HCT116 (cell line): ENCODE data around the gene DOCK3. TPM values are rescaled to one million over a fixed set of nuclear protein-coding genes. Genes with fewer than 3 reads are reported as not detected.

ENCODE experiments used
- ATAC-seq: fragments of 200-7000 bp; cut with Tn5 transposase; 2 replicates; pipeline ENCODE4 v1.9.1; 2020; ENCODE audit warnings: mild to moderate bottlenecking, moderate library complexity
- BruUV-seq: library from RNA; stranded (reverse); fragments of 400-500 nt; replicated peaks from 2 replicates; lab custom pipeline; 2021; lab: Mats Ljungman, UMichigan
- CTCF ChIA-PET: fragments of 300-600 bp; sonication (Branson Sonifier 250); formaldehyde crosslinking; loops from one replicate; lab custom pipeline; 2021; ENCODE audit warnings: antibody characterized with exemption; lab: Charles Lee
- POLR2A ChIA-PET: fragments of 300-600, 350-600 bp; sonication (Branson Sonifier 250); formaldehyde crosslinking; loops from one replicate; lab custom pipeline; 2021; ENCODE audit warnings: antibody characterized with exemption; lab: Charles Lee
- RAD21 ChIA-PET, 2 experiments: fragments of 300-600 bp; sonication (Branson Sonifier 250); formaldehyde crosslinking; loops; one replicate each; lab custom pipeline; 2023; ENCODE audit warnings: low total read pairs in 2 of 2; ENCODE audit not compliant: uncharacterized antibody in 2 of 2, unreplicated experiment in 2 of 2, low non-redundant PET in 1 of 2; lab: Charles Lee
- DNase-seq: peaks from one replicate; pipeline ENCODE4 v3.0.0-alpha.2; 2010; ENCODE audit warnings: low read depth, low spot score
- H2AFZ ChIP-seq: fragments of 200-600 bp; shearing (Covaris generic), sonication (generic); 2 replicates; pipeline ENCODE4 v1.6.1; 2017; ENCODE audit warnings: low read depth, mixed run types, mixed read lengths, antibody characterized with exemption, low read length; ENCODE audit not compliant: poor library complexity, severe bottlenecking
- H3K27ac ChIP-seq: 2 replicates; pipeline ENCODE4 v1.5.1; 2012; ENCODE audit warnings: low read depth, low read length
- H3K27me3 ChIP-seq: fragments of 200-600 bp; sonication (generic); 2 replicates; pipeline ENCODE4 v1.6.1; 2016; ENCODE audit warnings: mixed run types, low read length, mixed read lengths; ENCODE audit not compliant: insufficient read depth
- H3K36me3 ChIP-seq, 2 experiments: fragments of 200-500 bp in 1 of 2; fragments of 200-600 bp in 1 of 2; sonication (Bioruptor generic) in 1 of 2; sonication (generic) in 1 of 2; 2 replicates each; pipeline versions ENCODE4 v1.5.1 to v1.6.1; 2014 to 2016; ENCODE audit warnings: low read length in 2 of 2, inconsistent platforms in 1 of 2, mixed read lengths in 1 of 2, mixed run types in 1 of 2; ENCODE audit not compliant: insufficient read depth in 2 of 2, control insufficient read depth in 1 of 2
- H3K4me1 ChIP-seq, 2 experiments: fragments of 200-600 bp in 1 of 2; sonication (generic) in 1 of 2; 2 replicates each; pipeline versions ENCODE4 v1.5.1 to v1.6.1; 2012 to 2017; ENCODE audit warnings: low read length in 2 of 2, inconsistent platforms in 1 of 2, mild to moderate bottlenecking in 1 of 2, mixed read lengths in 1 of 2, mixed run types in 1 of 2, moderate library complexity in 1 of 2; ENCODE audit not compliant: insufficient read depth in 2 of 2, control insufficient read depth in 1 of 2
- H3K4me2 ChIP-seq: fragments of 200-600 bp; sonication (generic); 2 replicates; pipeline ENCODE4 v1.6.1; 2017; ENCODE audit warnings: mixed run types, low read length, mixed read lengths
- H3K4me3 ChIP-seq, 2 experiments: fragments of 200-600 bp in 1 of 2; sonication (generic) in 1 of 2; replicated peaks in 1 of 2; 2 replicates each; pipeline ENCODE4 v1.5.1; 2011 to 2016; ENCODE audit warnings: low read length in 2 of 2, control low read depth in 1 of 2, low read depth in 1 of 2, mild to moderate bottlenecking in 1 of 2, mixed read lengths in 1 of 2, mixed run types in 1 of 2
- H3K79me2 ChIP-seq: fragments of 200-600 bp; sonication (generic); 2 replicates; pipeline ENCODE4 v1.6.1; 2017; ENCODE audit warnings: mild to moderate bottlenecking, mixed run types, low read length, moderate library complexity, mixed read lengths; ENCODE audit not compliant: insufficient read depth
- H3K9ac ChIP-seq: fragments of 200-600 bp; sonication (generic); 2 replicates; pipeline ENCODE4 v1.6.1; 2016; ENCODE audit warnings: low read length, mixed read lengths
- H3K9me2 ChIP-seq: fragments of 200-600 bp; sonication (generic), shearing (Covaris generic); 2 replicates; pipeline ENCODE4 v1.6.1; 2017; ENCODE audit warnings: mixed run types, mild to moderate bottlenecking, moderate library complexity; ENCODE audit not compliant: insufficient read depth
- H3K9me3 ChIP-seq, 2 experiments: fragments of 200-500 bp in 1 of 2; fragments of 200-600 bp in 1 of 2; sonication (Bioruptor generic) in 1 of 2; sonication (generic) in 1 of 2; 2 replicates each; pipeline ENCODE4 v1.6.1; 2014 to 2017; ENCODE audit warnings: low read length in 2 of 2, mixed read lengths in 2 of 2, inconsistent platforms in 1 of 2, low read depth in 1 of 2, mild to moderate bottlenecking in 1 of 2, mixed run types in 1 of 2, moderate library complexity in 1 of 2; ENCODE audit not compliant: control insufficient read depth in 1 of 2, insufficient read depth in 1 of 2
- H4K20me1 ChIP-seq: fragments of 200-600 bp; sonication (generic), shearing (Covaris generic); 2 replicates; pipeline ENCODE4 v1.6.1; 2017; ENCODE audit warnings: mixed run types, mild to moderate bottlenecking, moderate library complexity; ENCODE audit not compliant: insufficient read depth
- EZH2 ChIP-seq: fragments of 200-600 bp; sonication (generic); IDR thresholded peaks from 2 replicates; pipeline ENCODE4 v1.6.1; 2017; ENCODE audit warnings: antibody characterized with exemption, mixed run types
- TCF7L2 ChIP-seq: IDR thresholded peaks from 2 replicates; pipeline ENCODE4 v1.7.0; 2011; ENCODE audit warnings: borderline replicate concordance, inconsistent platforms; ENCODE audit not compliant: insufficient read depth, insufficient read length; ENCODE audit errors: extremely low read depth
- YY1 ChIP-seq: IDR thresholded peaks from 2 replicates; pipeline ENCODE4 v1.6.1; 2011; ENCODE audit warnings: low read length, low read depth, moderate library complexity, mild to moderate bottlenecking; ENCODE audit not compliant: insufficient replicate concordance; ENCODE audit errors: extremely low read depth
- intact Hi-C: fragments of 100-400 bp; cut with micrococcal nuclease; formaldehyde crosslinking; loops from 2 replicates; pipeline ENCODE4 v1.10.0; 2022
- total RNA-seq: library from RNA; stranded (reverse); gene quantifications from one replicate; pipeline ENCODE4 v1.2.1, GENCODE V29; 2021; ENCODE audit not compliant: unreplicated experiment

DOCK3 gene
- total RNA-seq, 1 experiment from 2014 or later = 4.2 TPM

GRCh38 chr3:51375571-51375970 lies 700.8 kb downstream of the DOCK3 start:
- no peaks in the 10 kb centered on the region for H4K20me1 ChIP-seq
- no peaks in the 10 kb centered on the region for H3K4me1 ChIP-seq
- no peak overlapping the region for H3K4me2 ChIP-seq
- intact Hi-C loops = no loop called here
- CTCF ChIA-PET = no interaction called here
- H3K4me3 ChIP-seq = no peak overlapping the region
- TF ChIP-seq TCF7L2 = no peak
- POLR2A ChIA-PET = no interaction called here
- H3K27ac ChIP-seq = no peak overlapping the region
- RAD21 ChIA-PET = no interaction called here
- H3K9me3 ChIP-seq = no peaks in the 10 kb centered on the region
- no peak overlapping the region for H3K9ac ChIP-seq
- DNase-seq = no peak
- no peak for ATAC-seq
- BruUV-seq = no TSS peak
- no peaks in the 10 kb centered on the region for H3K27me3 ChIP-seq
- H2AFZ ChIP-seq = no peak overlapping the region
- no peaks in the 10 kb centered on the region for H3K79me2 ChIP-seq
- no peaks in the 10 kb centered on the region for H3K36me3 ChIP-seq
- H3K9me2 ChIP-seq = no peaks in the 10 kb centered on the region

- H3K36me3 ChIP-seq = no peaks in the 10 kb centered on the region
- H3K27me3 ChIP-seq = no peaks in the 10 kb centered on the region
- no peak overlapping the region for H3K4me2 ChIP-seq
- no peaks in the 10 kb centered on the region; the same call in 1 of the 2 replicates for H3K79me2 ChIP-seq
- no peak overlapping the region for H2AFZ ChIP-seq
- ChIA-PET POLR2A (no interaction called here), CTCF (no interaction called here), RAD21 (no interaction called here)
- H4K20me1 ChIP-seq = no peaks in the 10 kb centered on the region
- H3K9me3 ChIP-seq = no peaks in the 10 kb centered on the region
- no peak for ATAC-seq
- peaks cover 0 to under 1% of the 10 kb centered on the region in 2 experiments; a peak in 1 of 4 replicates for H3K4me1 ChIP-seq
- BruUV-seq = no TSS peak
- no peak overlapping the region for H3K4me3 ChIP-seq
- H3K9me2 ChIP-seq = no peaks in the 10 kb centered on the region
- intact Hi-C loops = no loop called here
- no peak overlapping the region for H3K27ac ChIP-seq
- TF ChIP-seq EZH2 = no peak
- no peak for TF ChIP-seq YY1
- TF ChIP-seq, all 23 proteins: peak for 0
- H3K9ac ChIP-seq = no peak overlapping the region
- DNase-seq = no peak
Measured at GRCh38 chr3:51378065-51378464, 703.3 kb downstream of the DOCK3 start.
